ENCODE data around the gene GPD2. TPM values are rescaled to one million over a fixed set of nuclear protein-coding genes. Genes with fewer than 3 reads are reported as not detected.
A peak's percentile ranks its signal among the peaks of the same experiment; 100 is the strongest.

Gene GPD2
- 10 to 100 TPM; 14.9 to 29.1 TPM for total RNA-seq

- H3K9me3 ChIP-seq, result no peaks in the 10 kb centered on the region
- no peaks in the 10 kb centered on the region for H3K36me3 ChIP-seq
- peak in 1 of 2 donors; percentile 38 for TF ChIP-seq CTCF (IDR thresholded peaks at IDR 0.05)
- peak within 1 kb of the TSS; percentile 96 for H3K27ac ChIP-seq
- peak; percentile 92 for DNase-seq (ENCODE audit: low spot score)
- H3K4me1 ChIP-seq, result peaks cover 0 to 30% of the 10 kb centered on the region in 2 donors
- H3K4me3 ChIP-seq, result peak within 1 kb of the TSS; percentile 53 to 67
- H3K27me3 ChIP-seq, result no peaks in the 10 kb centered on the region
Measured at GRCh38 chr2:156435718-156436496, at the start of gene GPD2. GPD2 (plus strand) TSS chr2:156436379; CDS start chr2:156476106, 39,727 bp downstream.

DNA sequence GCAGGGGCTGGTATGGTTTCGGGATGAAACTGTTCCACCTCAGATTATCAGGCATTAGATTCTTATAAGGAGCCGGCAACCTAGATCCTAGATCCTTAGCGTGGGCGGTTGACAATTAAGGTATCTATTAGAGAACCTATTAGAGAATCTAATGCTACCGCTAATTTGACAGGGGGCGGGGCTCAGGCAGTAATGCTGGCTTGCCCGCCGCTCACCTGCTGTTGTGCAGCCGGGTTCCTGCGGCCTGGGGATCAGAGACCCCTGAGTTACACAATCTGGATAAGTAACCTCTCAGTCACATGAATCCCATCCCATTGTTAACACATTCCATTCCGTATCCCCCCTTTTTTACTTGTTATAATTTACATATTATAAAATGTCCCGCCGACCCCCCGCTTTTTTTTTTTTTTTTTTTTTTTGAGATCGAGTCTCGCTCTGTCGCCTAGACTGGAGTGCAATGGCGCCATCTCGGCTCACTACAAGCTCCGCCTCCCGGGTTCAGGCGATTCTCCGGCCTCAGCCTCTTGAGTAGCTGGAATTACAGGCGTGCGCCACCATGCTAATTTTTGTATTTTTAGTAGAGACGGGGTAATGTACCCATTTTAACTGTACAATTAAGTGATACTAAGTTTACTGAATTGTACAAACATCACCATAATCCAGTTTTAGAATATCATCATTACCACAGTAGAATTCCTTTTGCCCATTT lies 42.0 kb upstream of the GPD2 start:
- H3K27ac ChIP-seq, result no peak overlapping the region
- H3K4me3 ChIP-seq, result no peak overlapping the region
- no peaks in the 10 kb centered on the region for H3K9me3 ChIP-seq
- H3K36me3 ChIP-seq, result no peaks in the 10 kb centered on the region
- no peaks in the 10 kb centered on the region for H3K27me3 ChIP-seq
- no peak for DNase-seq (ENCODE audit: low spot score)
- no peak for TF ChIP-seq CTCF (IDR thresholded peaks at IDR 0.05)
- H3K4me1 ChIP-seq, result no peaks in the 10 kb centered on the region

DNA sequence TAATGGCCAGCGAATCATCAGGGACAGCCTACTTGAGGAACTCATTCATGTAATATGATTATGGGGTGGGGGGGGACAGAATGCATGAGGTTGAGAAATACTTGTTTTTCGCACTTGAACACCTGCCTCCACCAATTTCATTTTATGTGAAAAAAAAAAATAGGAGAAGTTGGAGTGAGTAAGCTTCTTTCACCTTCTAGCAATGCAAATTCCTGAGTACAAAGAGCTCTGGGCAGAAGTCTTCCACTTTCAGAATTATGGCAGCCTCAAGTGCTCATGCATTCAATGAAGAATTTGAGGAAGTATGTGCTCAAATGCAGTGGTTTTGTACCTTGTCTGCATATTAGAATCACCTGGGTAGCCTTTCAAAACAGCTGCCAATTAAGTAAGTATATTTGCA lies 40.1 kb upstream of the GPD2 start:
- no peak for DNase-seq (ENCODE audit: low spot score)
- Histone ChIP-seq H3K36me3 (no peaks in the 10 kb centered on the region), H3K4me3 (no peak overlapping the region), H3K4me1 (no peaks in the 10 kb centered on the region), H3K9me3 (no peaks in the 10 kb centered on the region), H3K27me3 (no peaks in the 10 kb centered on the region), H3K27ac (no peak overlapping the region)
- TF ChIP-seq CTCF (IDR thresholded peaks at IDR 0.05), result no peak

- no peak overlapping the region for H3K4me3 ChIP-seq
- H3K27ac ChIP-seq, result no peak overlapping the region
- no peak for TF ChIP-seq CTCF (IDR thresholded peaks at IDR 0.05)
- no peaks in the 10 kb centered on the region for H3K27me3 ChIP-seq
- H3K36me3 ChIP-seq, result no peaks in the 10 kb centered on the region
- no peaks in the 10 kb centered on the region for H3K9me3 ChIP-seq
- H3K4me1 ChIP-seq, result no peaks in the 10 kb centered on the region
- DNase-seq (ENCODE audit: low spot score), result no peak
Measured at GRCh38 chr2:156397229-156397628, 39.0 kb upstream of the GPD2 start.

DNA sequence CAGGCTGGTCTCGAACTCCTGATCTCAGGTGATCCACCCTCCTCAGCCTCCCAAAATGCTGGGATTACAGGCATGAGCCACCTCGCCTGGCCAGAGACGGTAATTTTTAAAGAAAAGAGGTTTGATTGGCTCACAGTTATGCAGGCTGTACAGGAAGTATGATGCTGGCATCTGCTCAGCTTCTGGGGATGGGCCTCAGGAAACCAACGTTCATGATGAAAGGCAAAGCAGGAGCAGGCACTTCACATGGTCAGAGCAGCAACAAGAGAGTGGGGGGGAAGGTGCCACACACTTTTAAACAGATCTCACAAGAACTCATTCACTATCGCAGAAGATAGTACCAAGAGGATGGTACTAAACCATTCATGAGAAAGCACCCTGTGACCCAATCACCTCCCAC lies 38.0 kb upstream of the GPD2 start:
- no peak for TF ChIP-seq CTCF (IDR thresholded peaks at IDR 0.05)
- no peaks in the 10 kb centered on the region for H3K36me3 ChIP-seq
- H3K27me3 ChIP-seq, result no peaks in the 10 kb centered on the region
- no peak overlapping the region for H3K27ac ChIP-seq
- H3K4me1 ChIP-seq, result no peaks in the 10 kb centered on the region
- no peak overlapping the region for H3K4me3 ChIP-seq
- DNase-seq (ENCODE audit: low spot score), result no peak
- no peaks in the 10 kb centered on the region for H3K9me3 ChIP-seq
